GM12891 (cell line): ENCODE results near the gene ABHD17A.

Experiments
- POLR2A ChIP-seq: IDR thresholded peaks from 2 replicates; pipeline ENCODE4 v1.6.1; 2011; ENCODE audit warnings: low read depth, low read length, control low read depth
- POLR2AphosphoS5 ChIP-seq: IDR thresholded peaks from 2 replicates; pipeline ENCODE4 v1.6.1; 2011; ENCODE audit warnings: low read depth, low read length, control low read depth
- POU2F2 ChIP-seq: IDR thresholded peaks from 2 replicates; pipeline ENCODE4 v1.6.1; 2011; ENCODE audit warnings: low read depth, mild to moderate bottlenecking, control low read depth, low read length, moderate library complexity
- SPI1 ChIP-seq: IDR thresholded peaks from 2 replicates; pipeline ENCODE4 v1.6.1; 2011; ENCODE audit warnings: low read depth, low read length, control low read depth
- TAF1 ChIP-seq: IDR thresholded peaks from 2 replicates; pipeline ENCODE4 v1.6.1; 2011; ENCODE audit warnings: low read depth, low read length, control low read depth

DNA sequence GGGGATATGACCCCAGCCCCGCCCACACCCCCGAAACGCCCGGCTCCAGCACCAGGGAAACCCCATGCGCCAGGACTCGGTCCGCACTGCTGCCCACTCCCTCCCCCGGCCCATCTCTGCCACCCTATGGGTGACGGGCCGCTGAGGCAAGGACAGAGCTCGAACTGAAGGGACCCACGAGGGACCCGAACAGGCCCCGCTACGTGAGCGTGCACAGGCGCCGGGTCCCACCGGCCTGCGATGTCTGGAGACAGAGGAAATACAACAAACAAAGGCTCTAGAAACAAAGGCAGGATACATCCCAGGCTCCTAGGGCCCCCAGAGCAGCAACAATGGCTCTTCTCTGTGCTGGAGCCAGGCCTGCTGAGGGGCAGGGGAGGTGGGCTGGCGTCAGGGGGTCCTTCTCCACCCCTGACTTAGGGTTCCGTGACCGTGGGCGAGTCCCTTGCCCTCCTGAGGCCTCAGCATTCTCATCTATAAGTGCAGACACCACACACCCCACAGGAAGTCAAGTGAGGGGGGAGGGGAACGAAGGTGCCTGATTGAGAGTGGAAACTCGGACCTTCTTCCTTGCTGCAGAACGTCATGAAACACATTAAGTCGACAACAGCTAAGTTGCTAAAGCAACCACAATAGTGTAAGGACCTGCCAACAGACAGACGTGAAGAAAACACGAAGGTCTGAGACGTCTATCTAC is 3.1 kb downstream of the ABHD17A start:
- TF ChIP-seq POLR2A (no peak), POLR2AphosphoS5 (no peak), TAF1 (no peak), SPI1 (no peak), POU2F2 (no peak)
